HEK293 (cell line): ENCODE data around the gene SERPINB7.

Experiments
- CTCF ChIP-seq: fragments of 450-650 bp; formaldehyde crosslinking; IDR thresholded peaks from 2 replicates; pipeline ENCODE4 v1.5.1; 2016; ENCODE audit warnings: missing biosample characterization, missing genetic modification characterization
- HOXA7 ChIP-seq: sonication (generic); formaldehyde crosslinking; IDR thresholded peaks from 2 replicates; pipeline ENCODE4 v1.8.1; 2022; ENCODE audit warnings: missing genetic modification reagents, borderline replicate concordance
- PATZ1 ChIP-seq: fragments of 450-650 bp; formaldehyde crosslinking; IDR thresholded peaks from 2 replicates; pipeline ENCODE4 v1.5.1; 2016; ENCODE audit warnings: missing biosample characterization, missing genetic modification characterization
- SALL2 ChIP-seq: fragments of 450-650 bp; formaldehyde crosslinking; IDR thresholded peaks from 2 replicates; pipeline ENCODE4 v1.5.0; 2017; ENCODE audit warnings: missing biosample characterization, mild to moderate bottlenecking, missing genetic modification characterization, borderline replicate concordance
- YY1 ChIP-seq: fragments of 450-650 bp; formaldehyde crosslinking; IDR thresholded peaks from 2 replicates; pipeline ENCODE4 v1.5.1; 2018; ENCODE audit warnings: missing biosample characterization, missing genetic modification characterization
- ZBTB48 ChIP-seq: fragments of 450-650 bp; formaldehyde crosslinking; IDR thresholded peaks from 2 replicates; pipeline ENCODE4 v1.5.1; 2016; ENCODE audit warnings: missing biosample characterization, missing genetic modification characterization
- ZNF146 ChIP-seq: fragments of 450-650 bp; formaldehyde crosslinking; IDR thresholded peaks from 2 replicates; pipeline ENCODE4 v1.5.1; 2016; ENCODE audit warnings: missing biosample characterization, missing genetic modification characterization
- ZNF274 ChIP-seq, 2 experiments: fragments of 200-500 bp in 1 of 2; fragments of 450-650 bp in 1 of 2; sonication (Bioruptor generic) in 1 of 2; formaldehyde crosslinking in 1 of 2; IDR thresholded peaks; 2 replicates each; pipeline versions ENCODE4 v1.5.1 to v1.6.1; 2014 to 2016; ENCODE audit warnings: borderline replicate concordance in 1 of 2, inconsistent platforms in 1 of 2, low read length in 1 of 2, missing biosample characterization in 1 of 2, missing genetic modification characterization in 1 of 2
- ZNF398 ChIP-seq: fragments of 450-650 bp; formaldehyde crosslinking; IDR thresholded peaks from 2 replicates; pipeline ENCODE4 v1.5.1; 2017; ENCODE audit warnings: missing biosample characterization, missing genetic modification characterization
- ZNF624 ChIP-seq: fragments of 450-650 bp; formaldehyde crosslinking; IDR thresholded peaks from 2 replicates; pipeline ENCODE4 v1.5.1; 2017; ENCODE audit warnings: missing biosample characterization, missing genetic modification characterization
- ZNF747 ChIP-seq: fragments of 450-650 bp; formaldehyde crosslinking; IDR thresholded peaks from 2 replicates; pipeline ENCODE4 v1.5.1; 2016; ENCODE audit warnings: missing biosample characterization, missing genetic modification characterization
- ZNF777 ChIP-seq: fragments of 450-650 bp; formaldehyde crosslinking; IDR thresholded peaks from 2 replicates; pipeline ENCODE4 v1.5.1; 2017; ENCODE audit warnings: missing biosample characterization, missing genetic modification characterization, borderline replicate concordance
- ZNF830 ChIP-seq: fragments of 450-650 bp; IDR thresholded peaks from 2 replicates; pipeline ENCODE4 v1.5.0; 2018; ENCODE audit warnings: missing biosample characterization, missing genetic modification characterization, low read depth, mild to moderate bottlenecking, moderate library complexity

- no peak for TF ChIP-seq ZNF398
- no peak for TF ChIP-seq PATZ1 (tag by site-specific recombination)
- TF ChIP-seq ZNF146: no peak
- TF ChIP-seq CTCF: no peak
- no peak for TF ChIP-seq ZNF274 (IDR thresholded peaks at IDR 0.05; ENCODE audit: low read length)
- no peak for TF ChIP-seq ZNF274 (tag by site-specific recombination; IDR thresholded peaks at IDR 0.05; ENCODE audit: borderline replicate concordance)
- no peak for TF ChIP-seq ZNF624
- TF ChIP-seq YY1 (tag by site-specific recombination): no peak
- no peak for TF ChIP-seq HOXA7 (CRISPR knock-in tag)
- TF ChIP-seq ZNF747 (tag by site-specific recombination): no peak
- TF ChIP-seq ZBTB48 (tag by site-specific recombination): no peak
- TF ChIP-seq SALL2 (tag by site-specific recombination): no peak
- TF ChIP-seq ZNF830 (tag by site-specific recombination): no peak
- TF ChIP-seq ZNF777: no peak
Measured at GRCh38 chr18:63775166-63775730, at the start of gene SERPINB7.
